B cell (primary cell): ENCODE measurements around the gene KIAA0408. TPM values are rescaled to one million over a fixed set of nuclear protein-coding genes. Genes with fewer than 3 reads are reported as not detected.
"Not testable (repeated sequence)": the region's sequence is repeated elsewhere in the genome, so short reads cannot be mapped to it uniquely, and the experiment has no call there.

ENCODE experiments used
- ATAC-seq: fragments of 200-7000 bp; cut with Tn5 transposase; one replicate; pipeline ENCODE4 v1.10.0; 2021; ENCODE audit warnings: low read depth, mild to moderate bottlenecking, moderate number of reproducible peaks, moderate library complexity
- CTCF ChIA-PET: fragments of 350-600 bp; sonication (Branson Sonifier 250); formaldehyde crosslinking; loops from one replicate; lab custom pipeline; 2021; ENCODE audit warnings: antibody characterized with exemption, inconsistent platforms; lab: Charles Lee
- POLR2A ChIA-PET: fragments of 350-600 bp; sonication (Branson Sonifier 250); formaldehyde crosslinking; loops from one replicate; lab custom pipeline; 2021; ENCODE audit warnings: antibody characterized with exemption; lab: Charles Lee
- DNase-seq: peaks from one replicate; pipeline ENCODE4 v3.0.0; 2013
- H2AFZ ChIP-seq: 2 replicates; pipeline ENCODE4 v1.6.1; 2012; ENCODE audit warnings: mild to moderate bottlenecking, low read depth, low read length; ENCODE audit not compliant: insufficient read depth, poor library complexity, severe bottlenecking
- H3K27ac ChIP-seq, 2 donors: 1 replicate in 1 of 2; 2 replicates in 1 of 2; pipeline ENCODE4 v1.5.1; 2012 to 2013; ENCODE audit warnings: low read length in 2 of 2, mild to moderate bottlenecking in 2 of 2, moderate library complexity in 1 of 2
- H3K27me3 ChIP-seq, 4 experiments: fragments of 200-600 bp in 1 of 4; sonication (generic) in 1 of 4; replicated peaks in 1 of 4; 1 replicate in 2 of 4; 2 replicates in 2 of 4; pipeline versions ENCODE4 v1.6.1 to v1.7.0; 2013 to 2016; ENCODE audit warnings: low read length in 3 of 4, mild to moderate bottlenecking in 2 of 4, mixed read lengths in 1 of 4, moderate library complexity in 1 of 4; ENCODE audit not compliant: insufficient read depth in 4 of 4, control insufficient read depth in 3 of 4; ENCODE audit errors: control extremely low read depth in 1 of 4
- H3K36me3 ChIP-seq, 2 experiments: replicated peaks in 1 of 2; 1 replicate in 1 of 2; 2 replicates in 1 of 2; pipeline versions ENCODE4 v1.6.1 to v1.7.1; 2013; ENCODE audit warnings: low read length in 1 of 2; ENCODE audit not compliant: insufficient read depth in 2 of 2, control insufficient read depth in 1 of 2; ENCODE audit errors: control extremely low read depth in 1 of 2, extremely low read depth in 1 of 2
- H3K4me1 ChIP-seq, 2 donors: fragments of 200-600 bp in 1 of 2; sonication (generic) in 1 of 2; 1 replicate in 1 of 2; 2 replicates in 1 of 2; pipeline versions ENCODE4 v1.5.1 to v1.6.1; 2013 to 2017; ENCODE audit warnings: low read length in 2 of 2; ENCODE audit not compliant: control insufficient read depth in 2 of 2, insufficient read depth in 2 of 2
- H3K4me2 ChIP-seq: replicated peaks from 2 replicates; pipeline ENCODE3; 2012; ENCODE audit warnings: mild to moderate bottlenecking, low read depth, low read length; ENCODE audit not compliant: poor library complexity, severe bottlenecking
- H3K4me3 ChIP-seq, 5 experiments: fragments of 200-600 bp in 1 of 5; sonication (generic) in 1 of 5; 1 replicate in 3 of 5; 2 replicates in 2 of 5; pipeline versions ENCODE4 v1.5.1 to v1.7.0; 2011 to 2016; ENCODE audit warnings: low read length in 4 of 5, mild to moderate bottlenecking in 4 of 5, low read depth in 2 of 5, control low read depth in 1 of 5, moderate library complexity in 1 of 5; ENCODE audit not compliant: insufficient read depth in 1 of 5; ENCODE audit errors: control extremely low read depth in 1 of 5, extremely low read depth in 1 of 5
- H3K79me2 ChIP-seq: fragments of 200-600 bp; sonication (generic); one replicate; pipeline ENCODE4 v1.6.0; 2016; ENCODE audit warnings: low read length; ENCODE audit not compliant: control insufficient read depth, insufficient read depth
- H3K9ac ChIP-seq: fragments of 200-600 bp; sonication (generic); 2 replicates; pipeline ENCODE4 v1.6.1; 2017; ENCODE audit warnings: mild to moderate bottlenecking, low read length, moderate library complexity
- H3K9me3 ChIP-seq, 3 donors: one replicate each; pipeline versions ENCODE4 v1.6.1 to v1.7.1; 2013; ENCODE audit warnings: low read length in 2 of 3; ENCODE audit not compliant: control insufficient read depth in 2 of 3, insufficient read depth in 1 of 3; ENCODE audit errors: control extremely low read depth in 1 of 3
- H4K20me1 ChIP-seq: 2 replicates; pipeline ENCODE4 v1.6.0; 2012; ENCODE audit warnings: mild to moderate bottlenecking, low read length; ENCODE audit not compliant: insufficient read depth, control insufficient read depth, poor library complexity, severe bottlenecking
- H3K27ac Mint-ChIP-seq: one replicate; pipeline ENCODE4 v1.8.0; 2021; ENCODE audit warnings: mixed read lengths
- H3K27me3 Mint-ChIP-seq: one replicate; pipeline ENCODE4 v1.8.0; 2021; ENCODE audit warnings: mixed read lengths
- H3K4me1 Mint-ChIP-seq: one replicate; pipeline ENCODE4 v1.8.0; 2021; ENCODE audit warnings: mixed read lengths
- H3K4me3 Mint-ChIP-seq: one replicate; pipeline ENCODE4 v1.8.0; 2021; ENCODE audit warnings: mixed read lengths
- H3K9me3 Mint-ChIP-seq: one replicate; pipeline ENCODE4 v1.8.0; 2022; ENCODE audit warnings: mixed read lengths; ENCODE audit not compliant: insufficient read depth
- CTCF ChIP-seq: fragments of 200-600 bp; IDR thresholded peaks from one replicate; pipeline ENCODE4 v1.8.0; 2022; ENCODE audit warnings: antibody characterized with exemption, mild to moderate bottlenecking
- EZH2 ChIP-seq: IDR thresholded peaks from 2 replicates; pipeline ENCODE4 v1.6.1; 2012; ENCODE audit warnings: borderline replicate concordance, low read depth, mild to moderate bottlenecking, moderate library complexity, low read length; ENCODE audit not compliant: insufficient read depth, poor library complexity, severe bottlenecking
- WGBS: methylation state at CpG from one replicate; pipeline ENCODE4 v1.1.5; 2013; ENCODE audit warnings: missing lambda C conversion rate; ENCODE audit not compliant: insufficient coverage; 5-methylcytosine and 5-hydroxymethylcytosine counted together
- intact Hi-C: fragments of 100-400 bp; cut with micrococcal nuclease; formaldehyde crosslinking; loops from one replicate; pipeline ENCODE4 v1.10.0; 2022
- polyA plus RNA-seq: library from polyadenylated mRNA; depleted of rRNA; stranded (reverse); fragments of >200 nt; gene quantifications from 2 replicates; pipeline ENCODE4 v1.2.3, GENCODE V29; 2012
- total RNA-seq, 2 donors: library from RNA; stranded (reverse); fragments of 120-200 nt in 1 of 2; gene quantifications; 1 replicate in 1 of 2; 2 replicates in 1 of 2; pipeline versions ENCODE4 v1.2.3 to v1.2.4, GENCODE V29; 2013 to 2022

KIAA0408 gene
- total and polyA plus RNA-seq, 2 donors (not counting 1 experiment from before 2014, with no cell fraction given) = 0.58 to 0.64 TPM

GRCh38 chr6:127420556-127420955 is 38.6 kb downstream of the KIAA0408 start:
- H2AFZ ChIP-seq = peak overlapping the region; percentile 9
- peaks cover 21% of the 10 kb centered on the region for H3K4me1 Mint-ChIP-seq
- H3K4me3 Mint-ChIP-seq = no peak overlapping the region
- H3K4me2 ChIP-seq = no peak overlapping the region
- H3K27ac ChIP-seq = no peak overlapping the region
- DNase-seq = peak; percentile 75
- peak; percentile 96 for ATAC-seq
- H3K9ac ChIP-seq = no peak overlapping the region
- H4K20me1 ChIP-seq = no peaks in the 10 kb centered on the region
- H3K27me3 ChIP-seq = no peaks in the 10 kb centered on the region
- 10% methylated on average over 2 of the region's 2 CpGs for WGBS
- no peak overlapping the region for H3K4me3 ChIP-seq
- peaks cover 13 to 17% of the 10 kb centered on the region in 2 donors for H3K4me1 ChIP-seq
- H3K27ac Mint-ChIP-seq = peak overlapping the region; percentile 12
- H3K79me2 ChIP-seq = no peaks in the 10 kb centered on the region
- ChIA-PET CTCF (interaction anchor here (0.6 to 3.2 kb wide), 17 partner anchors 8 to 240 kb away, joined by 3 to 41 read pairs (median 3); partner anchors contain the start of gene ECHDC1), POLR2A (interaction anchor here (0.5 kb wide), 1 partner anchor 87 kb away, joined by 4 read pairs; no protein-coding TSS in a partner anchor)
- intact Hi-C loops = loop anchor here (1.0 to 2.0 kb wide), 2 partner anchors 80 to 118 kb away; no protein-coding TSS in a partner anchor
- no peaks in the 10 kb centered on the region for H3K9me3 ChIP-seq
- peak; percentile 69 for TF ChIP-seq CTCF
- no peak for TF ChIP-seq EZH2
- no peaks in the 10 kb centered on the region for H3K36me3 ChIP-seq
- H3K9me3 Mint-ChIP-seq = no peaks in the 10 kb centered on the region
- H3K27me3 Mint-ChIP-seq = no peaks in the 10 kb centered on the region

DNA sequence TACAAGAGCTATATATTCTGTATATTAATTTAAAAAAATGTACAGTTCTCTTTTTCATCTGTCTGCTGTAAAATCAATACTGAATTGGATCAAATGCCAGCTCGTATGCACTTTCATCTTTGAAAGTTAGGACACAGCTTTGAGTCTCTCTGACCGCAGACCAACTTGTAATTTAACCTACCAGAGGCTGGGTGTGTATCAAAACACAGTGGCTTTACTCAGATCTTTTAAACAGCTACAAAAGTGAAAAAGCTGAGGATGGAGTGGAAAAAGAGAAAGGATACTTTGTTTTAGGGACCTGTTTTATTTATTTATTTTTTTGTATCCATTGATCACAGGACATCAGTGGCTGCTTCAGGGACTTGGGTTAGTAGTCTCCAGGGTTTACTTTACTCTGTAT is 44.1 kb downstream of the KIAA0408 start:
- Mint-ChIP-seq H3K27ac (no peak overlapping the region), H3K4me1 (no peaks in the 10 kb centered on the region), H3K27me3 (peaks cover 6% of the 10 kb centered on the region), H3K9me3 (no peaks in the 10 kb centered on the region), H3K4me3 (no peak overlapping the region)
- Histone ChIP-seq H3K79me2 (no peaks in the 10 kb centered on the region), H3K27me3 (no peaks in the 10 kb centered on the region), H2AFZ (no peak overlapping the region), H3K4me3 (no peak overlapping the region), H3K4me2 (no peak overlapping the region), H3K9ac (no peak overlapping the region), H3K36me3 (no peaks in the 10 kb centered on the region), H3K9me3 (no peaks in the 10 kb centered on the region), H4K20me1 (no peaks in the 10 kb centered on the region), H3K27ac (no peak overlapping the region), H3K4me1 (no peaks in the 10 kb centered on the region)
- DNase-seq = no peak
- TF ChIP-seq EZH2 (no peak), CTCF (no peak)
- ChIA-PET POLR2A (no interaction called here), CTCF (interaction anchor here (0.9 kb wide), 1 partner anchor 8 kb away, joined by 3 read pairs; no protein-coding TSS in a partner anchor)
- no peak for ATAC-seq
- intact Hi-C loops = no loop called here
- no CpG with 5 or more reads among the region's 2 CpGs for WGBS

DNA sequence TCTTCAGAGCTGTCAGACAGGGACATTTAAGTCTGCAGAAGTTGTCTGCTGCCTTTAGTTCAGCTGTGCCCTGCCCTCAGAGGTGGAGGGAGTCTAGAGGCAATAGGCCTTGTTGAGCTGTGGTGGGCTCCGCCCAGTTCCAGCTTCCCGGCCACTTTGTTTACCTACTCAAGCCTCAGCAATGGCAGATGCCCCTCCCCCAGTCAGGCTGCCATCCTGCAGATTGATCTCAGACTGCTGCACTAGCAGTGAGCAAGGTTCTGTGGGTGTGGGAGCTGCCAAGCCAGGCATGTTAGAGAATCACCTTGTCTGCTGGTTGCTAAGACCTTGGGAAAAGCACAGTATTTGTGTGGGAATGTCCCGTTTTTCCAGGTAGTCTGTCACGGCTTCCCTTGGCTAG is 46.1 kb downstream of the KIAA0408 start:
- CTCF ChIA-PET = interaction anchor here (1.0 kb wide), 1 partner anchor 8 kb away, joined by 3 read pairs; no protein-coding TSS in a partner anchor
- H3K4me1 ChIP-seq, H3K4me2 ChIP-seq, H3K9ac ChIP-seq, H3K27me3 ChIP-seq, ATAC-seq, H3K4me3 Mint-ChIP-seq, H3K9me3 ChIP-seq, H2AFZ ChIP-seq, H3K4me1 Mint-ChIP-seq, POLR2A ChIA-PET, DNase-seq, H3K27ac Mint-ChIP-seq, H3K36me3 ChIP-seq, H3K9me3 Mint-ChIP-seq, H3K4me3 ChIP-seq, H3K27me3 Mint-ChIP-seq, H4K20me1 ChIP-seq, H3K79me2 ChIP-seq, H3K27ac ChIP-seq, intact Hi-C loops: not testable (repeated sequence)
- 85% methylated on average over 2 of the region's 4 CpGs for WGBS
